ENCODE data around the gene APLNR. TPM values are rescaled to one million over a fixed set of nuclear protein-coding genes. Genes with fewer than 3 reads are reported as not detected.
A peak's percentile ranks its signal among the peaks of the same experiment; 100 is the strongest.

Gene APLNR
- polyA plus RNA-seq, 4 donors: 76.7 to 107 (median 94.6) TPM

GRCh38 chr11:57222239-57222638 lies 14.8 kb downstream of the APLNR start:
- no peak for DNase-seq (ENCODE audit: low read depth in 4 of 4, low spot score in 2 of 4)

- no peak for DNase-seq (ENCODE audit: low read depth in 4 of 4, low spot score in 2 of 4)
These were observed 17.9 kb downstream of the APLNR start for GRCh38 chr11:57219021-57219627.

GRCh38 chr11:57217053-57217452 lies 20.0 kb downstream of the APLNR start:
- no peak for DNase-seq (ENCODE audit: low read depth in 4 of 4, low spot score in 2 of 4)

DNA sequence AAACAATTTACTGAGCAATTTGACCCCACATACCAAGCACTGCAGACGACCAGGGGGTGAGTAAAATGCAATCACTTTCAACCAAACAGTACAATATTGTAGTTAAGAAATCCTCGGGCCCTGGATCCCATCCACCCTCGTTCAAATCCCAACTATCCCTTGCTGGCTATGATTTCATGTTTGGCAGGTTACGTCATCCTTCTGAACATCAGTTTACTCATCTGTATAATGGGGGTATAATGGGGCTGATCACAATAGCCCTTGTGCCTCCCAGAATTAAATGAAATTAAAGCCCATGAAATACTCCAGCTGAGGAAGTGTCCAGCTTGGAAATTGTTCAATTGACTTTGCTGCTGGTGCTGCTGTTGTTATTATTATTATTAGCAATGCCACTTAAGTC lies 20.6 kb downstream of the APLNR start:
- no peak for DNase-seq (ENCODE audit: low read depth in 4 of 4, low spot score in 2 of 4)

GRCh38 chr11:57214494-57214893 lies 22.6 kb downstream of the APLNR start:
- DNase-seq (ENCODE audit: low read depth in 4 of 4, low spot score in 2 of 4): no peak

- no peak for DNase-seq (ENCODE audit: low read depth in 4 of 4, low spot score in 2 of 4)
These were observed 23.0 kb downstream of the APLNR start for GRCh38 chr11:57214098-57214417.

DNA sequence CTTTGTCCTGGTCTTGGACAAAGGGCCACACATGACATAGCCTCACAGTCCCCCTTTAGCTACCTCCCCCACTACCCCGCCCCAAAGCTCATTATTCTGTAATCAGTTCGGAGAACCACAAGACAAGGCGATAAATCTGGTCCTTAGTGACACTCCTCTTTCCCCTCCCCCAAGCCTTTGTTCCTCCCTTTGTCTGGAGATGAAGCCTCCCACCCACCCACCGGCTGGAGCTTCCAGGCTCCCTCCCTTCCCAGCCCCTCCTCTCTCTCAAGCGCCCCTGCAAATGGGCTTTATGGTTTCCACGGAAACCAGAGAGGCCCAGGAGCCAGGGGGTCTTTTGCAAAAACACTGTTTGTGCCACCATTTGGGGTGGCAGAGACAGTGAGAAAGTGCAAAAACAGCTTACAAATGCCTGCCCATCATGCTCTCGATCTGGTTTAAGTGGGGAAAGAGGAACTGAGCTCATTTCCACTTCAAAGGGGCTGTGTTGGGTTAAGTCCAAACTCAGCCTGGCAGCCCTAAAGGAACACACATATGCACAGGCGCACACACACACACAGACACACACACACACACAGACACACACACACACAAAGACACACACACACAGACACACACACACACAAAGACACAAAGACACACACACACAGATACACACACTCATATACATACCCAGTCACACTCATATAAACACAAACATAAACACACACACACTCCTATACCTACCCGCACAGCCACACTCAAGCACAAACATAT lies 23.5 kb downstream of the APLNR start:
- DNase-seq (ENCODE audit: low read depth in 4 of 4, low spot score in 2 of 4): peak in 2 of 4 donors; percentile 67 to 72

- DNase-seq (ENCODE audit: low read depth in 4 of 4, low spot score in 2 of 4): peak in 1 of 4 donors; percentile 20
These were observed 26.3 kb downstream of the APLNR start for GRCh38 chr11:57210781-57211180.

DNA sequence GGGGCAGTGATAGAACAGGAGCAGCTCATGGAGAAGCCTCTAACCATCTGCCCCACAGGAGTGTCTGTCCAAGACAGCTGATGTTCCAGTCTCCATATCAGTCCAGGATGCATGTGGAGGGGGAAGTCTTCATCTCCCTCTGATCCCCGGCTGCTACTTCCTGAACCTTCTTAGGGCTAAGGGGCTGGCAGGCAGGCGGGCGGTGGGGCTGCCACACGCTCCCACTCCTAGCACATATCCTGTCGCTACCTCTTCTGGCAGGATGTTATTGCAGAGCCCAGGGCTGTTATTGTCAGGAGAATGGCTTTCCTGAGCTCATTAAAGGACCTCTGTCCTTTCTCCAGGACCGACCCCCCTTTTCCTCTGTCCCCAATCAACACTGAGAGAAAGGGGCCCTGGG lies 29.9 kb downstream of the APLNR start:
- no peak for DNase-seq (ENCODE audit: low read depth in 4 of 4, low spot score in 2 of 4)

- DNase-seq (ENCODE audit: low read depth in 4 of 4, low spot score in 2 of 4): no peak
These were observed 31.9 kb downstream of the APLNR start for GRCh38 chr11:57205041-57205641.

GRCh38 chr11:57203882-57204480 lies 33.1 kb downstream of the APLNR start:
- no peak for DNase-seq (ENCODE audit: low read depth in 4 of 4, low spot score in 2 of 4)

- no peak for DNase-seq (ENCODE audit: low read depth in 4 of 4, low spot score in 2 of 4)
These were observed 33.7 kb downstream of the APLNR start for GRCh38 chr11:57203359-57203758.

GRCh38 chr11:57202281-57202680 lies 34.8 kb downstream of the APLNR start:
- no peak for DNase-seq (ENCODE audit: low read depth in 4 of 4, low spot score in 2 of 4)

GRCh38 chr11:57200917-57201316 lies 36.1 kb downstream of the APLNR start:
- no peak for DNase-seq (ENCODE audit: low read depth in 4 of 4, low spot score in 2 of 4)

DNA sequence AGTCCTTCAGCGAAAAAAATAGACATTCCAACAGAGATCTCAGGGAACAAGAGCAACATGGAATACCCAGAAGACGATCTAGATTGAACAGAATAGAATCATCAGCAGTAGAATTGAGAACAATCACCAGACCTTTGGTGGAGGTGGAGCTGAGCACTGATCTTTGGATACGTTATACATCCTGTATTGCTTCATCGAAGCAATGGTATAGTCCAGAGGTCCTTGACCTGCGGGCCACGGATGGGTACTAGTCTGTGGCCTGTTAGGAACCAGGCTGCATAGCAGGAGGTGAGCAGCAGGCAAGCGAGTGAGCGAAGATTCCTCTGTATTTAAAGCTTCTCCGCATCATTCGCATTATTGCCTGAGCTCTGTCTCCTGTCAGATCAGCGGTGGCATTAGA lies 37.7 kb downstream of the APLNR start:
- DNase-seq (ENCODE audit: low read depth in 4 of 4, low spot score in 2 of 4): no peak

DNA sequence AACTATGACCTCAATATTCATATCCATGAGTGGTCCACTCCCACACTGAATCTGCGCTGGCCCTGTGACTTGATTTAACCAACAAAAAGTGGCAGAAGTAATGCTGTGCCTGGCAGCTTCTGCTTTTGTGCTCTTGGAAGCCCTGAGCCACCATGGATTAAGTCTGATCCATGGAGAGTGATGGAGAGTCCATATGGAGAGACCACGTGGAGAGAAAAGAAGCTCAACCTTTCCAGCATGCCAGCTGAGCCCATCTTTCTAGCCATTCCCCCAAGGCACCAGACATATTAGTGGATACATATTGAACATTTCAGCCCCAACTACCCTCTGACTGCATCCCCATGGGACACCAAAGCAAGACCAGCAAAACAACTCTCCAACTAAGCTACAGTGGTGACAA lies 39.3 kb downstream of the APLNR start:
- no peak for DNase-seq (ENCODE audit: low read depth in 4 of 4, low spot score in 2 of 4)

GRCh38 chr11:57196596-57196995 lies 40.5 kb downstream of the APLNR start:
- DNase-seq (ENCODE audit: low read depth in 4 of 4, low spot score in 2 of 4): no peak

GRCh38 chr11:57192316-57192715 lies 44.7 kb downstream of the APLNR start:
- DNase-seq (ENCODE audit: low read depth in 4 of 4, low spot score in 2 of 4): no peak

- DNase-seq (ENCODE audit: low read depth in 4 of 4, low spot score in 2 of 4): no peak
These were observed 45.5 kb downstream of the APLNR start for GRCh38 chr11:57191311-57192219.

- DNase-seq (ENCODE audit: low read depth in 4 of 4, low spot score in 2 of 4): no peak
These were observed 46.5 kb downstream of the APLNR start for GRCh38 chr11:57190548-57190947.

Measured in left renal cortex interstitium (tissue), 4 donors.